Measurements from ENCODE around the gene FAM110D.

The FAM110D gene

DNA sequence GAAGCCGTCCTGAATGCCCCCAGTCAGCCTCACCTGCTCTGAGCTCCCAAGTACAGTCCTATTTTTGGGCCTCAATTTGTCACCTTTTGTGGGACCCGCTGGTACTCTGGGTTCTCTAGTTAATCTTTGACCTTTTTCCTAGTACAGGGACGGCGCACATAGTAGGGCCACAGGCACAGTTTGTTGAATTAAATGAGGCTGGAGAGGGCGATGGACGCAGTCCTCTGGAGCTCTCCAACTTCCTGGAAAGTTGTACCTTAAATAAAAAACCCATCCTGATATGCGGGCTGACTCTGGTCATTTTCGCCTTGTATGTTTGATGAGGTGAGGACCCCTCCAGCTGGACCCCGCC, 4.8 kb downstream of the FAM110D start:
- DNase-seq, result no peak

- peak; percentile 17 to 48 (median 40) for DNase-seq
Measured at GRCh38 chr1:26164036-26164860, 5.4 kb downstream of the FAM110D start.

- no peak for DNase-seq
Measured at GRCh38 chr1:26164861-26165842, 6.3 kb downstream of the FAM110D start.

DNA sequence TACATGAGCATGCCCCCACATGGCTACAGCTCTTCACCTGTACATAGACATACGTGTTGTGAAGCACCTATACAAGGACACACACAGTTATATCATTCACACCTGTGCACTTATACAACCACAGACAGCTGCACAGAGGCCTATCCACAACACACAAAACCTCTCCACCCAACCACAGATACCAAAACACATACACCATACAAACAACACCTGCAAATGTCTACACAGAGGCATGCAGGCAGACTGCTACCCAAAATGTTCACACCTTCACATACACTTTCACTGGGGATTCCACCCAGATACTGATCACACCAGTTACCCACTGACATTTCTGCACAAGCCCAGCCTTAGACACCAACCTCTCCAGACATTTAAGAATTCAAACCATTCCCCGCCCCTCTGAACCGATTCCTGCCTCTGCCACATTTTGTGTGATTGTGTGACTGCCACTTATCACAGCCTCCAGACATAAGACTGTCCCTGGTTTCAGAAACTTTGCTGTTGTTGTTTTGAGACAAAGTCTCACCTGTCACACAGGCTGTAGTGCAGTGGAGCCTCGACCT, 7.9 kb downstream of the FAM110D start:
- peak in 2 of 5 experiments; percentile 17 to 58 for DNase-seq

DNA sequence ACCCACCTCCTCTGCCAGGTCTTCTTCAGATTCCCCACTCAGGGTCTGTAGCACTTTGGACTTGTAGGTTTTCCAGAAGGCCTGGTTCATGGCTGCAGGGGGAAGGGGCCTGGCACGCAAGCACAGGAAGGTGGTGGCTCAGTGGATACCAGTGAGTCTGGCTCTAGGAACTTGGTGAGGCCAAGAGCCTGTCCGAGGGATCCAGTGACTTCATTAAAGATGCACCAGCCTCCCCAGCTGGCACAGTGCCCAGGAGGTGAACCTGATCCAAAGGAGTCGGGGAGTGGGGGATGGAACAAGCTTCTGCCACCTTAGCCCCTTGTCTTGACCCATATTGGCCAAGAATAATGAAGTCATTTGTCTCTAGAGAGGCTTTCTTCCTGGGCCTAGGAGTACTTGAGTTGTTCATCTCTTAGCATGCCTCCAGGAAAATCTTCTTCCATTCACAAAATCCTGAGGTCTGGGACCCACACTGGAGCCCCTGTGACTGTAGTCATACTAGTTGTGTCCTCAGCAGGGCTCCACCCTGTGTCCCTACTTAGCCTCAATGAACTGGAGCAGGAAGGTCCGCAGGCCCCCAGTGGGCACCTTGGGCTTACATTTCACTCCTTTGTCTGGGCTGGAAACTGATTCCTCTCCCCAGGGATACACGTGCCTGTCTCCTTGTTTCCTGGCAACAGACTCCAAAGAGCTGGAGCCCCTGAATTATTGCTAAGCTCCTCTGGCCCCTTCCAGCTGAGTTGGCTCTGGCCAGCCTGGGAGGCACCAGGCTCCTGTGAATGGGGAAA, 9.7 kb downstream of the FAM110D start, which contains the start of gene C1orf232:
TSS of gene C1orf232 (minus strand) at position 554 of the 788 bp plus-strand sequence. CDS start at position 90, 464 bp downstream.
- DNase-seq, result no peak

- DNase-seq, result no peak
Measured at GRCh38 chr1:26169198-26169554, 10.3 kb downstream of the FAM110D start.

DNA sequence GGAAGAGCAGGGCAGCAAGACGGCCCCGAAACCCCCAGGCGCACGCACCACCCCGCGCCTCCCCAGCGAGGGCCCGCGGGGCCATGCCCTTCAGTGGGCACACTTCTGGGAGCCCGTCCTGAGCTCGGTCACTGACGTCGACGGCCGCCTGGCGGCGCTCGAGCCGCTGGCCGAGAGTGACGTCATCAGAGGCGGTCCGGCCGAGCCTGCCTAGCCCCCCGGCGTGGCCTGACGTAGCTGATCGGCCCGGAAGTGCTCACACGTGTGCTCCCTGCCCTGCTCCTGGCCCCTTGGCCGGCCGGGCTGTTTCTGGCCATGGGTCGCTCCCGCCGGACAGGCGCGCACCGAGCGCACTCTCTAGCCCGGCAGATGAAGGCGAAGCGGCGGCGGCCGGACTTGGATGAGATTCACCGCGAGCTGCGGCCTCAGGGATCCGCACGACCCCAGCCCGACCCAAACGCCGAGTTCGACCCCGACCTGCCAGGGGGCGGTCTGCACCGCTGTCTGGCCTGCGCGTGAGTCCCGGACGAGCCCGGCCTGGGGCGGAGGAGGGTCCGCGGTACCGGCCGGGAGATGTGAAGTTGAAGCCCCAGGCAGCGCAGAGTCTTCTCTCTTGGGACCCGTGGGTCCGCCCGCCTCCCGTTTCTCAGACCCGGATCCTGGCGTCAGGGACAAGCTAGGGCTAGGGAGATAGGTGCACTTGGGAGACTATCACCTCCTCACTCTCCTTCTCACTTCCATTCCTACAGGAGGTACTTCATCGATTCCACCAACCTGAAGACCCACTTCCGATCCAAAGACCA, 11.0 kb downstream of the FAM110D start, which contains the start of gene ZNF593:
TSS of gene ZNF593 (plus strand) at position 240 of the 803 bp plus-strand sequence. CDS start at position 316, 76 bp downstream.
- DNase-seq, result peak; percentile 67 to 89 (median 76)

DNA sequence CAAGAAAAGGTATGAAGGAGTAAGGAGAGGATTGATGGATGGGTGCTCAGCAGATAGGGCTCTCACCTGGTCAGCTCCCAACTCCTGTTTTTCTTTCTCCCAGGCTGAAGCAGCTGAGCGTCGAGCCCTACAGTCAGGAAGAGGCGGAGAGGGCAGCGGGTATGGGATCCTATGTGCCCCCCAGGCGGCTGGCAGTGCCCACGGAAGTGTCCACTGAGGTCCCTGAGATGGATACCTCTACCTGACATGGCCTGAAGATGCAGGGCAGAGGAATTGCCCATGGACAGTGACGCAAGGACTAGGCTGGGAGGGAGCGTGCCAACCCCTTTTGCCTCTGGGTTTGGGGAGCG, 11.6 kb downstream of the FAM110D start:
- no peak for DNase-seq

- no peak for DNase-seq
Measured at GRCh38 chr1:26171084-26172072, 12.5 kb downstream of the FAM110D start, which contains the start of gene ZNF593OS. Gene ZNF593OS (minus strand): TSS chr1:26171832. CDS start chr1:26171661, 171 bp downstream.

DNA sequence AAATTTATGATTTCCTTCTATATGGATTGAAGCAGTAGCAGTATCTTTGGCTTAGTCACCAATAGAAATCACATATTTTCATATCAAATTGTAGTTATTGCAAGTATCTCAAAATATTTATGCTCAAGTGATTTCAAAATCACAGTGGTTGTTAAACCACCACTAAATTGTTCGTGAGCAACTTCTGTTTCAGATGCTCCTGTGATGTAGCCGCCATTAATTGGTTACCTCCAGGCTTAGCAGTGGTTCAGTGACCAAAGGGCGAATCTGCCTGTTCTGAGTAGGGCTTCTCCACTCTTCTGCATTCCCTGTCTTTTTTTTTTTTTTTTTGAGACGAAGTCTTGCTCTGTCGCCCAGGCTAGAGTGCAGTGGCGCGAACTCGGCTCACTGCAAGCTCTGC, 16.5 kb downstream of the FAM110D start:
- DNase-seq, result no peak

- DNase-seq, result peak in 1 of 5 experiments; percentile 24
Measured at GRCh38 chr1:26177182-26177684, 18.4 kb downstream of the FAM110D start, which contains the start of gene CNKSR1. Gene CNKSR1 (plus strand): TSS chr1:26177491. CDS start chr1:26177548, 57 bp downstream.

DNA sequence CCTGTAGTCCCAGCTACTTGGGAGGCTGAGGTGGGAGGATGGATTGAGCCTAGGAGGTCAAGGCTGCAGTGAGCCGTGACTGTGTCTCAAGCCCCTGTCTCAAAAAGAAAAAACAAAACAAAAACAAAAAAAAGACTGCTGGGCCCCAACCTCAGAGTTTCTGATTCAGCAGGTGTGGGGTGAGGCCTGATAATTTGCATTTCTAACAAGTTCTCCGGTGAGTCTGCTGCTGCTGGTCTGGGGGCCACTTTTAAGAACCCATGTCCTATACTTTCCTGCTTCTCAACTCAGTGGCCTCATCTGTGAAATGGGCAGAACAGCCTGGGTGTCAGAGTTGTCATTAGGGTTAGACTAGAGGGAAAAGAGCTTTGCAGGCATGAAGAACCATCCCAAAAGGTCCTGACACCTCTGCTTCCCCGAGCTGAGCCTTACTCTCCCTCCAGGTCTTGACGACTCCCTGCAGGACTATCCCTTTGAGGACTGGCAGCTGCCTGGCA, 21.2 kb downstream of the FAM110D start:
- DNase-seq, result no peak

GRCh38 chr1:26181586-26182382, 22.9 kb downstream of the FAM110D start:
- no peak for DNase-seq

DNA sequence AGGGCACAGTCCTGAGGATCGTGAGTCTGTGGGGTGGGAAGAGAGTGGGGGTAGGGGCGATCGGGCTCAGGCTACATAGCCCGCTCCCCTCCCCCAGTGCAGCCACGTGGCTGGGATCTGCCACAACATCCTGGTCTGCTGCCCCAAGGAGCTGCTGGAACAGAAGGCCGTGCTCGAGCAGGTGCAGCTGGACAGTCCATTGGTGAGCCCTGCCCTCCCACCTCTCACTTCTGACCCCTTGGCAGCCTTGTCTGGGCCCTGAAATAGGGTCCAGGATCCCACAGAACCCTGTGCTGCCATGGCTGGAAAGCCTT, 23.5 kb downstream of the FAM110D start:
- no peak for DNase-seq

DNA sequence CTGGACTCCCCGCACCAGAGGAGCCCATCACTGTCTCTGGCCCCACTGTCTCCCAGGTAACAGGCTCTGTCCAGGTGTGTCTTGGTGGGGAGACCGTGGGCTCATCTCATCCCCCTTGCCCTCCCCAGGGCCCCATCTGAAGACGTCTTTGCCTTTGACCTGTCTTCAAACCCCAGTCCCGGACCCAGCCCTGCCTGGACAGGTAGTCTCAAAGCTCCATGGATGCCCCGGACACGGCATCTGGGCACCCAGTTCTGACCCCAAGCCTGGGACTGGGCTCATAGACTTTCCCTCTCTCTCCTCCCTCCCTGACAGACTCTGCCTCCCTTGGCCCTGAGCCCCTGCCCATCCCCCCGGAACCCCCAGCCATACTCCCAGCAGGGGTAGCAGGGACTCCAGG, 25.2 kb downstream of the FAM110D start:
- DNase-seq, result no peak

DNA sequence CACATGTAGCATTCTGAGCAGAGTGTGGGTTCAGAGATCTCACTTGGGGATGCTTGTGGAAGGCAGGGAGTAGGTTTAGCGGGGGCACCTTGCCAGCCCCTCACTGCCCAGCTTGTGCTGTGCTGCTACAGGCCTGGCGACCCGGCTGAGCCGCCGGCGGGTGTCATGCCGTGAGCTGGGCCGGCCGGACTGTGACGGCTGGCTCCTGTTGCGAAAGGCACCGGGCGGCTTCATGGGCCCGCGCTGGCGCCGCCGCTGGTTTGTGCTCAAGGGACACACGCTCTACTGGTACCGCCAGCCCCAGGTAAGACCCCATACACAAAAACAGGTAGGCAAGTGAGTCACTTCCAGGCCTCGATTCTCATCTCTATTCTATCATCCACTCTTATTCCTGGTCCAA, 26.0 kb downstream of the FAM110D start:
- no peak for DNase-seq

GRCh38 chr1:26187882-26188281, 29.0 kb downstream of the FAM110D start:
- no peak for DNase-seq

- DNase-seq, result no peak
Measured at GRCh38 chr1:26188477-26188876, 29.6 kb downstream of the FAM110D start.

DNA sequence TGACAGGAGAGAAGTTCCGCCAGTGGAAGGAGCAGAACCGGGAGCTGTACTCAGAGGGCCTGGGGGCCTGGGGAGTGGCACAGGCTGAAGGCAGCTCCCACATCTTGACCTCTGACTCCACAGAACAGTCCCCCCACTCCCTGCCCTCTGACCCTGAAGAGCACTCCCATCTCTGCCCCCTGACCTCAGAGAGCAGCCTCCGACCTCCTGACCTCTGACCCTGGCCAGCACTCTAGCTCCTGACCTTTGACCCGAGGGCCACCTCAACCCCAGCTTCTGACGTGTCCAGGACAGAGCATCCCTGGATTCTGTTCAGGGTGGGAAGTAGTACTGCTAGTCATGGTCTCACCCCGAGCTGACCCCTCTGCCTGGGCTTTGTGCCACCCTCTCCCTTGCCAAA, 30.5 kb downstream of the FAM110D start:
- no peak for DNase-seq

Measured in T-helper 2 cell (primary cell).